H4 (cell line): Measurements from ENCODE around the gene KLHL42. TPM values are rescaled to one million over a fixed set of nuclear protein-coding genes. Genes with fewer than 3 reads are reported as not detected.

Source experiments
- total RNA-seq: library from RNA; depleted of rRNA; stranded (reverse); fragments of >200 nt; shearing (Covaris generic); gene quantifications from 2 replicates; pipeline ENCODE4 v1.2.3, GENCODE V29; 2014; rRNA removed

Gene KLHL42
- total RNA-seq, 1 experiment from 2014 or later, result 7.4 TPM

Other genes with a start within 250 kb of the KLHL42 start
- 0.25 TPM in 1 of 2 replicates, not detected in the other for gene REP15, start 83.8 kb upstream of the KLHL42 start, total RNA-seq
- 105 TPM in 2 replicates for gene MRPS35, start 69.4 kb upstream of the KLHL42 start, total RNA-seq
- gene MANSC4, start within 50 bp of the KLHL42 start, total RNA-seq, result not detected in 2 replicates
- 1.1 and 2.0 TPM in 2 replicates for gene PTHLH, start 192.5 kb downstream of the KLHL42 start, total RNA-seq